8988T (cell line): ENCODE measurements around the gene RAD51B.

ENCODE experiments used
- DNase-seq: peaks from one replicate; pipeline ENCODE4 v3.0.0; 2011

RAD51B gene

DNA sequence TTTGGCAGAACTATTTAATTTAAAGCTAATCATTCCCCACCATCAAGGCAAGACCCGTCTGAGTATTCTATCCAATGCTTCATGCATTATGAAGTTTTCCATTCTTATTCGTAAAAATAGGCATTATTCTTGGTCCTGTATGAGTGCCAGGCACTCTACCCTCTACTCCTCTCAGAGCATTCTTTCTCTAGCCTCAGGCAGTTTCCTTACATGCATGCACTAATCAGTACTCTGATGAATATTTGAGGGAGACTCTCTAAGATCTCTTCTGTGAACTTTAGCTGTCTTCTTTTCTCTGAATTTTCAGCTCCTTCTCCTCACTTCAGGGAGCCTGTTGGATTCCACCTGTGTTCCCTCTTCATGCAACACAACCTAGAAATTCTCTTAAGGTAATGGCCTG is 334.7 kb downstream of the RAD51B start:
- no peak for DNase-seq

GRCh38 chr14:68157971-68158371 is 338.4 kb downstream of the RAD51B start:
- no peak for DNase-seq

DNA sequence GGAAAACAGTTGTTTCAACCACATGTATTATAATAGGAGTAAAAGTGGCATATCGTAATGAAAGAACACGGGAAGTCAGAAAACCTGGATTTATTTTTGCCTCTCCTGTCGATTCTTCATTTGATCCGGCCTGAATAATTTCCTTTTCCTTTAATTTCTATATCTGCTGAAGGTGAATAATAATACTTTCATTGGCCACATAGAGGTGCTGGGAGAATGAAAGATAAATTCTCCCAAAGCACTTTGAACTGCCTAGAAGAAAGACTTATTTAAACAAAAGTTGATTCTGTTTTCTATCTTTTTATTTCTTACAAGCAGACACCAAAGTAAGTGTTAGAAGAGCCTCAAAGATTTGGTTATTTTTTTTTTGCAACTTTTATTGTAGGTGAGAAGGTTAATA is 339.1 kb downstream of the RAD51B start:
- DNase-seq = no peak

DNA sequence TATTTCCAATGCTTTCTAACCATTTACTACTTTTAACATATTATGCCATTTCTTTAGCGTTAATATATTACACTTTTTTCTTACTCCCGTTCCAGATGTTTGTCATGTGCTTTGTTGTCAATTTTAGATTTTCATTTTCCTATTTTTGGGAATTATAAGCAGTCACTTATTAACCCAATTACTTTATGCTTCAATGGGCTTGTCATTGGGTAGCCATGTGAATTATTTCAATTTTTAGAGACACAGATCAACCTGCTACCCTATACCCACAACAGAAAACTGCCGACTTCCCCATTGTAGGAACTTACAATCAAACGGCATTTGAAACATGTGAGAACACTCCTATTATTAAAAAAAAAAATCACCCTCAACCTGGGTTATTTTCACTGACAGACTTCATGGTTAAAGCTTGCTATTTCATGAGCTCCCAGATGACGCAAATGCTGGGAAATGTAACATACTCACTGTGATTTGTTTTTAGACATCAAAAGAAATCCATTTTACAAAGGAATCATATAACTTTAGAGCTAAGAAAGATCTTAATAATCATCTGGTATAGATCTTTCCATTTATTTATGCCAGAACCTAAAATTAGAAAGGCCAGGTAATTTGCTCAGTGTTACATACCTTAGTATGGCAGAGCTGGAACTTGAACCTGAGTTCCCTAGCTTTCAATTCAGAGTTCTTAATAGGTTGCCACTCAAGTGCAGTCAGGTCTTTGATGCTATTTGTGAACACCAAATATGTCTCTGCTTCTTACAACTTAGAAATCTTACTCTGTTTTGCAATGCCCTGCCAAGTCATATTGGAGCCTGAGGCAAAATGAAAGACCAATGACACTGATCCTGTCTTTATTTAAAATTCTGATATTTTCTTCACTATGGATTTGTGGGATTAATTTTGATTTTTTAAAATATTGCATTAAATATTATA is 340.4 kb downstream of the RAD51B start:
- DNase-seq = no peak

DNA sequence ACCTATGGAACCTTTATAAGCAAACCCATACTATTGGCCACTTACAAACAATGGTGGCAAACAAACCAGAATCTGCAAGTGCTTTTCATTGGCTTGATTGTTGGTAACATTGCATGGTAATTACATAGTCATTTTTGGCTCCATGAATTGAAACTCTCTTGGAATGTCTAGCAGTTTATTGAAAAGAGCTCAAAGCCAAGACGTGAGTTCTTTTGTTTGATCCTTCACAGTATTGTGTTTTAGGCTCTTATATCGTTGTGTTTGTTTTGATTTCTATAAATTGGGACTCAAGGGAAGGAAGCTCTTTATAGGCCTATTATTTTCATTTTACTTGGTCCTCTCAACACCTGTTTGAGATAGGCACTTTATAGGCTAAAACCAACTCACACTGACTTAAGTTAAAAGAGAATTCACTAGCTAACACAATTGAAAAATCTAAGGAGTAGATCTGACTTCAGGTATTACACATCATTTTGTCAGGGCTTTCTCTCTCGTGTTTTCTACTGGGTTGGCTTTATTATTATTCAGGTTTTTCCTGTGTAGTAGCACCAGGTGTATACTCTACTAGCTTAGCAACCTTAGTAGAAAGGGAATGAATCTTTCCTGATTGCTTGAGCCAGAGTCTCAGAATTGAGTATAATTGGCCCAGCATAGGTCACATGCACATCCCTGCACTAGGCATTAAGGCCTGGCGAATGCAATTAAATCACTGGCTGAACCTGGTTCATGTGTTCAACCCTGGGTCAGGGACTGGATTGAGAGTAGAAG is 341.4 kb downstream of the RAD51B start:
- no peak for DNase-seq

DNA sequence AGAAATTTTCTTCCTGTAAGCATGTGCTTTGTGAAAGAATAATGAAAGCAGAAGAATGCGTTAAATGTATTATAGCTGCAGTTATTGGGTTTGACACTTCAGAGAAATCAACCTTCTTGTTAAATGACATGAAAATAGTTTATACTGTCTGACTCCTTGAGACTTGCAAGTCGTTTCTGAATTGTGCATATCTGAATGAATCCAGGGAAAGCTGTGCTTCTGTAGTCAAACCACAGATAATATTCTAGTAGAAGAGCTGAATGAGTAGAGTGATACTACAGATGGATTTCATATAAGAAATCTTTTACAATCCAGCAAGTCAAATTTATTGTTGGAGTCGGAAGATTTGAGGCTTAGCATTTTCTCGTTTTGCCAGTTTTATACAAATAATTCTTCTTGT is 343.3 kb downstream of the RAD51B start:
- DNase-seq = no peak

- DNase-seq = no peak
Measured at GRCh38 chr14:68164711-68165113, 345.1 kb downstream of the RAD51B start.

DNA sequence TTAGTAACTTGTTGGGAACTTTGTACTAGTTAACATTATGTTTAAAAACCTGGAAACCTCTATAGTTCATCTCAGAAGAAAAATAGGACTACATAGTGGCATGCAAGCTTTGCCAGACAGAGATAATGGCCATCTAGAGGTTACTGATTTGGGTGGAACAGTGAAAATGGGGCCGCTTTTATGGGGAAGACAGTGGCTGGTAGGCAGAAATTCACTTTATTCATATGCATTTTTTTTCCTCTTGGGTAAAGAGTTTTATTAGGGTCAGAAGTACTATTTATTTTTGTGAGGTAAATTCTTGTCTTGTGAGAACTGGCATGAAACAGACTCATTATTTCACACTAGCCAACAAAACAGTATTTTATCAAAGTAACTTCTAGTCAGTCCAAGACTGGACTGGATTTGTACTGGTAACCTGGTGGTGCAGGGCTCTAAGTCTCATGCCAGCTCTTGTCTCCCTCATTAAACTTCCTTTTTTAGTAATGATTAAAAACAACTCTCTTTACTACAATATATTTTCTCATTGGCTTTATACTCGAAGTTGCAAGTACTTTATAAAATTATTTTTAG is 345.8 kb downstream of the RAD51B start:
- DNase-seq = no peak

GRCh38 chr14:68166731-68167382 is 347.3 kb downstream of the RAD51B start:
- DNase-seq = no peak

GRCh38 chr14:68167383-68168087 is 348.0 kb downstream of the RAD51B start:
- DNase-seq = no peak

- no peak for DNase-seq
Measured at GRCh38 chr14:68168460-68169109, 349.0 kb downstream of the RAD51B start.

DNA sequence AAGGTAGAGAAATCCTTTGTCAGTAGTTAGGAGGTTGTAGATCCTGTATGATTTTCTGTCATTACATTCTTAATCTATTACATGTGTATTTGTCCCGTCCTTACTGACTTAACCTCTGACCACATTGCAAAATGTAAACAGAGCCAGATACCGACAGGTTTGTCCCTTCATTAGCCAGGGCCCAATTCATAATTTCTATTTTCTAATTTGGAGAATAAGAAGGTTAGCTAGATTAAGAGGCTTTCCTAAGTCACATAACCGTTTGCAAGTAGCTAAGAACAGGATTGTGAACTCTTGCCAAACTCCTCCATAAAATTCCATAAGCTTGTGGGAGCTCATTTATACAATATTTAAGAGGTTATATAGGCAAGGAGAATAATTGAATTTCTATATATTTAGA is 352.6 kb downstream of the RAD51B start:
- DNase-seq = no peak

DNA sequence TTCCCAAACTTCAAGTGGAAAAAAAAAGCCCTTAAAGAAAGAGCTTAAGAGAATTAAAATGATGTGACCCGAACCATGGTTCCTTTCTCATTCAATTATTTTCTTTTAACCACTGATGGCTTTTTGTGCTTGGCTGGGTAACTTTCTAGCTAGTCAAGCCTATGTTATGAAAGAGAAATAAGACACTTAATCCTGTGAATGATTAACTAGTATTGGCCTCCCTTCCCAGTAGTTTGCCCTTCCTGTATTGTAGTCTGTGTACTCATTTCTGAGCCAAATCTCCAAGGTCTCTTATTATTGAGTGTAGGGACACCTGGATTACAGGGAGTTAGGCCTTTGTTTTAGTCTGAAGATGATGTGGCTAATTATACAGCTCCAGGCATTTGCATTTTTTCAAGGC is 353.0 kb downstream of the RAD51B start:
- no peak for DNase-seq

DNA sequence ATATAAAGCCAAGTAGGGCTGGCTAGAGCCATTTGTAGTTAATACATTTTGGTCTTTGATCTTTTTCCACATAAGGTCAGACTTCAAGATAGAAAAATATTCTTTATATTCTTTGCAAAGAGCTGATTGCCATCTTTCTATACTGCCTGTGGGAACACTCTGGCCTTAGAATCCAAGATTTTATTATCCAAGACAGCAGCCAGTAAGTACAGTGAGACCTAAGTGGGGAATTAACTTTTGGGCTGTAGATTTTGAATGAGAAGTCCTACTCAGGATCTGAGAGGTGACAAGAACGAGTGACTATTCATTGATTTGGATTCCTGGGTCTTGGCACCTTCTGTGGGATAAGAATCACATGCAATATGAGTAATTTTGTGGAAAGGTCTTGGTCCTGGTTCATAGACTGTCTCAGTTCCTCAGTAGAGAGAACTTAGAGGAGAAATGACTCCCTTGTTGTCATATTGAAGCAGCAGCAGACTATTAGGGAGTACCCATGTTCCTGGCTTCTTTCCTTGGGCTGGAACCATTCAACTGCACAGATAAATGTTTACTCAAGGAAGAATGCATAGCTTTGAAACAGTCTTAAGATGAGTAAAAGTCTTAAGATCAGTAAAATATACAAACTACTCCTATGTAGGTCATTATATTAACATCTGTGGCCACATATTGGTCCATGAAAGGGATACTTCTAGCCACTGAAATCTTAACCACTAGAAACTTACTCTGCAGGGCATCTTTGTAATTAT is 353.8 kb downstream of the RAD51B start:
- DNase-seq = no peak

- DNase-seq = no peak
Measured at GRCh38 chr14:68174446-68174845, 354.9 kb downstream of the RAD51B start.

GRCh38 chr14:68176687-68177086 is 357.1 kb downstream of the RAD51B start:
- no peak for DNase-seq

GRCh38 chr14:68177728-68178127 is 358.1 kb downstream of the RAD51B start:
- no peak for DNase-seq

GRCh38 chr14:68178282-68178681 is 358.7 kb downstream of the RAD51B start:
- no peak for DNase-seq

DNA sequence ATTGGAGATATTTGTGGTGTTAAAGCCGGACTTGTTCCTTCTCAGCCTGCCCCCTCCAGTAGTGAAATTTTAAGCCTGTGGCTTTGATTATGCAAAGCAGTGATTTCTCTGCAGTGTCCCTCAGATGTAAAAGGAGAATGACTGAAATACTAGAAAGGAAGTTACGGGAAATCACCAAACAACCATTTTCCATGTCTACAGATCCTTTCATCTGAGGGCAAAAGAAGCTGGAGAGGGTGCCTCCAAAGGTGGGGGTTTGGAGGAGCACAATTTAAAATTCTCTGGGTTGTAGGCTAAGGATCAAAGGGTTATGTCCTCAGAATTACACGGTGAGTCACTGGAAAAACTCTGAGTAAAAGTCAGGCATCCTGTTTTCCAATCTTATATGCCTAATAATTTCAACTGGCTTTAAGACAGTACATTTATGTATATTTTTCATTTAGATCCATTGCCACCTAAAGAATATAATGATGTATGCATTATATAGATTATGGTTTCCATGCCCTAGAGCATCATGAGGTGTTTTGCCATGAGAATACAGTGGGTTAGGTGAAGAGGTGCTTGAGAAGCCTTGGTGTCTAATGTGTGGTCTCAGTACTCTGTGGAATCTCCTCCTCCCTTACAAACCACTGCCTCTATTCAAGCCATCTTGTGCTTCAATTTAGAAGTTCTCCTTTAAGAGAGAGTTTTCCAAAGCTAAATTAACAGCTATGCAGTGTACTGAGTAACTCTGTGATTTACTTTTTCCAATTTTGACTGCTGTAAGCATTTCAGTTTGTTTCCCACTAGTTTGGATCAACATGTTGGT is 362.1 kb downstream of the RAD51B start:
- no peak for DNase-seq

DNA sequence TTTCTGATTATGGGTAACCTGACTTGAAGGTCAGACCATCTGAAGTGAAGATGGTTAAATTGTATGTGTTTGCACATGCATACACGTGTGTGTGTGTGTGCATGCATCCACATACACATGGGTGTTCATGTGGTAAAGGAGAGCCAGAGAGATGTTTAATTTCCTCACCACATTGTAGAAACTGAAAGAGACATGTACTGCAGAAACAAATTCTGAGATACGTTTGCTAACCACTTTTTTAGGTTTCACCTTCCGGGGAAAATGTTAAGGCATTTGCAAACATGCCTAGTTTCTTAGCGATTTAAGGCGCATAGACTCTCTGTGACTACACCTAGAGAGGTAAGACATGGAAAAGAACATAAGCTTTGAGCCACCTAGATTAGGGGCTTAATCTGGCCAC is 362.9 kb downstream of the RAD51B start:
- no peak for DNase-seq
